Epidermal melanocyte (primary cell): Measurements from ENCODE around the gene ARRB2.
"Not testable (repeated sequence)": the region's sequence is repeated elsewhere in the genome, so short reads cannot be mapped to it uniquely, and the experiment has no call there.

ENCODE experiments used
- DNase-seq: peaks from one replicate; pipeline ENCODE4 v3.0.0; 2011; ENCODE audit warnings: low spot score; ENCODE audit not compliant: insufficient read length

ARRB2 gene

DNA sequence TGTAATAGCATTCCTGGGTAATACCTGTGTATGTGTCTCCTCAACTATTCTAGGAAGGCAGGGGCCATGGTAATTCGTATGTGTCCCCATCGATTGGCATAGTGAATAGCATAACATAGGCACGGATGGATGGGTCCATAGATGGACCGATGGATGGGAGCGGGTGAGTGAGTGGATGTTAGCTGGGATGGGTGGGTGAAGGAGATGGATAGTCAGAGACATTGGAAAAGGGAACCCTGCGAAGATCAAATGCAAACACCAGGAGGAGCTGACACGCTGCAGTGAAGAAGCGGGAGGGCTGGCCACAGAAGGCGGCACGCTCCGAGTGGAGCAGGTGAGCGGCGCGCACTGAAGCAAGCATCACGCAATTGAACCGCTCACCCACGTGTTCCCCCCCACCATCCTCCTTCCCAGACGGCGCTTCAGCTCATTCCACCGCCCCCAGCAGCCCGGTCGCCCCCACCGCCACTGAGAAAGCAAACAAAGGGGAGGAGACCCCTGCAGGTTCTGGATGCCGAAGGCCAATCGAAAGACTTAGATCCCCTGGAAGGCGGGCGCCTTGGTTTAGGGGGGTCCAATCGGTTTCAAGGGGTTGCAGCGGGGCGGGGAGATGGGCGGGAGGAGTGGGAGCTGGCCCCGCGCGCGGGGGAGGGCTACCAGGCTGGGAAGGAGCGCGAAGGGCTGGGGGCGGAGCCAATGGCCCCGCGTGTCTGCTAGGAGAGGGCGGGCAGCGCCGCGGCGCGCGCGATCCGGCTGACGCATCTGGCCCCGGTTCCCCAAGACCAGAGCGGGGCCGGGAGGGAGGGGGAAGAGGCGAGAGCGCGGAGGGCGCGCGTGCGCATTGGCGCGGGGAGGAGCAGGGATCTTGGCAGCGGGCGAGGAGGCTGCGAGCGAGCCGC is at the start of gene ARRB2:
Gene ARRB2, plus strand, starts transcription at position 839 of the 899 bp plus-strand sequence. CDS start 90 bp downstream, outside the sequence.
- DNase-seq: peak; percentile 99

DNA sequence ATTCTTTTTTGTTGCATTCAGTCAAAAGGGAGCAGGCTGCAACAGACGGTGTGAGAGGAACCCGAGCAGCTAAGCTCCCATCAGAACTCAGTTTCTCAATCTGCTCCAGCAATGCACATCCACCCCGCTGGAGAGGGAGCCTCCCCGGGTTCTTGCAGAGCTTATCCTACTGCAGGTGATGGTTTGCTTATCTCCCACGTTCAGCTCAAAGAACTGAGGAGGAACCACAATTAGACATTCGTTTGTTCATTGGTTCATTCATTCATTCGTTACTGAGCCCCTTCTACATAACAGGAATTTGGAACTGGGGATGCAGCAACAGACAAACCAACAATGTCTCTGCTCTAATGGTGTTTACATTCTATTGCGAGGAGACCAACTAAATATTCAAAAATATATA is 46.7 kb upstream of the ARRB2 start:
- no peak for DNase-seq

DNA sequence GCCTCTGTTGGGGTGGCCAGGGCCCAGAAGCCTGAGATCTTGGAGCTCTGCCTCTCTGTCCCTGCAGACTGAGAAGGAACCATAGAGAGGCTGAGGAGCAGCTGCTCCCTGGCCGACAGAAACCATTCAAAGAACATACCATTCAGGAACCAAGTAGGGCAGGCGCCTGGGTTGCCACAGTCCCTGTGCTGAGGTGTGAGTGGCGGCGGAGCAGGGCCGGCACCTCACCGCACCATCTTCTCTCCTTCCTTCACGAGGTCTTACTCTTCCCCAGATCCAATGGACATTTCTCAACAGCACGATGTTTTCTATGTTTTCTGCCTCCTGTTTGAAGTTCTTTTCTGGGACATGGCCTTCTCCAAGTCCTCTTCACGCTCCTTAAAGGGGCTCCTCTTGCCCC is 46.2 kb upstream of the ARRB2 start:
- no peak for DNase-seq

DNA sequence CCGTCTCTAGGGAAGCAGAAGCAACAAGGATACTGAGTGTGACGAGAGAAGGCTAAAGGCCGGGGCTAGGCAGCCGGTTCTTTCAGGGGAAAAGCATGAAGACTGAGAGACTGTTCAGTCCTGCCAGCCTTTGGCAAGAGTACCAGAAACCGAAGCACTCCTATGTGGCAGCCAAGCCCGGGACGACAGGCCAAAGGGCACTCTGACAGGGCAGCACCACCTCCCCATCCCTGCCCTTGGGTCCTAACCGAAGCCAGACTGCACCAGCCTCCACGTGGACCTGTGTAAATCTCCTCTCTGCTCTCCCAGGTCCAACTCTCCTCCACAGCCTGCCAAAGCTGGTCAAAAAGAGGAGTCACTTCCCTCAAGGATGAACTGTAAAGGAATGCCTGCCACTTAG is 45.4 kb upstream of the ARRB2 start:
- no peak for DNase-seq

DNA sequence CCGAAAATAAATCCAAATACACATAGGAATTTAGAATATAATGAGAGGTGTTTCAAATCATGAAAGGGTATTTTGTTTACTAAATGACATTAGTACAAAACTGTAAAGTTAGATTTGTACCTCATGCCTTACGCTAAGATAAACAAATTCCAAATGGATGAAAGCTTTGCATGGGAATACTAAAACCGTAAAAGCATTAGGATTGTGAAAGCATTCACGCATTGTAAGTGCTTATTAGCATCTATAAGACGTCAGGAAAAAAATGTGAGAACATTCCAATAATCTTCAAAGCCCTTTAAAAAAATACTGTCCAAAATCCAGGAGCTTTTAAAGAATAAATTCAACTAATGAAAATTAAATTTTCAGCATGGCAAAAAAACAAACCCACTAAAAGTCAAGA is 44.1 kb upstream of the ARRB2 start:
- DNase-seq: no peak

DNA sequence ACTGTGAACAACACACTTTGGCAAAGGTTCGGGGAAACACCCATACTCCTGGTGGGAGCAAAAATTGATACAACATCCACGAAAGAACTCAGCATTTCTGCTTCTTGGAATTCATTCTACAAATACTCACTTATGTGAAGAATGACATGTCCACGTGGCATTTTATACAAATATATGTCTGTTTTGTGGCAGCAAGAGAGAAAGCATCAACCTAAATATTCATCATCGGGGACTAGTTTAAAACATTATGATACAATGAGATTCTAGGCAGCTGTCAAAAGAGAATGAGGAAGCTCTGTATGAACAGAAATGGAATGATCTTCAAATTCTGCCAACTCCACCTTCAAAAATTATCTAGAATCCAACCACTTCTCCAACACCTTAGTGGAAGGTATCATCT is 43.3 kb upstream of the ARRB2 start:
- no peak for DNase-seq

DNA sequence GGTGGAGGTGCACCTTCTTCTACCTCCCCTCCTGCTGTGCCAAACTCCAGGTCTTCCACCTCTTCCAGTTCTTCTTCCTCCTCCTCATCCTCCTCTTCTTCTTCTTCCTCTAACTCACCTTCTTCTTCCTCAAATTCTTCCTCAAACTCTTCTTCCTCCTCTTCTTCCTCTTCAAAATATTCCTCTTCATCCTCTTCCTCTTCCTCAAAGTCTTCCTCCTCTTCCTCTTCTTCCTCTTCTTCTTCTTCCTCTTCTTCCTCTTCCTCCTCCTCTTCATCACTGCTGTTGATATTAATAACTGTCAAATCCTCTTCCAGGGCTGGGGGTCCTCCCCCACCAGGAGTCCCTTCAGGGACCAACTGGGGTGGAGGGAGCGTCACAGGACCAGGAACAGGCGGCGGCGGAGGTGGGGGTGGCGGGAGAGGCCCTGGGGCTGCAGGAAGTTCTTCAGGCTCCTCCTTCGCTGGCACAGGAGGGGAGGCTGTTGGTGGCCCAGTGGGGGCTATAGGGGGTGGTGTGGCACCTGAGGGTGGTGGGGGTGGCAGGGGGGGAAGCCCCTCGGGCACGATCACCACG is 38.3 kb upstream of the ARRB2 start:
- DNase-seq: no peak

DNA sequence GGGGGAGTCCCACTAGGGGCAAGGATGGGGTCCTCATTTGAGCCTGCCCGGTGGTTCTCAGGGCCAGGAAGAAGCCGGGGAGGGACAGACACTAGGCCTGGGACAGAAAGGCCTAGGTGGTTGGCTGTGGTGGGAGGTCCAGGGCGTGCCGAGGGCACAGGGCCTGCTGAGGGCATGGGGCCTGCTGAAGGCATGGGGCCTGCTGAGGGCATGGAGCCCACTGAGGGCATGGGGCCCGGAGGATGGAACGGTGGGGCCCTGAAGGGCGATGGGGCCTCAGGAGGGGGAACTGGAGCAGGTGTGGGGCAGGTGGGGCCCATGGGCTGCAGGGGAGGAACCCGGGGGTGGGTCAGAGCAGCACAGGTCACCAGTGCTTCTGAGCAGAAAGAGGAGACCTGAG is 37.7 kb upstream of the ARRB2 start:
- no peak for DNase-seq

DNA sequence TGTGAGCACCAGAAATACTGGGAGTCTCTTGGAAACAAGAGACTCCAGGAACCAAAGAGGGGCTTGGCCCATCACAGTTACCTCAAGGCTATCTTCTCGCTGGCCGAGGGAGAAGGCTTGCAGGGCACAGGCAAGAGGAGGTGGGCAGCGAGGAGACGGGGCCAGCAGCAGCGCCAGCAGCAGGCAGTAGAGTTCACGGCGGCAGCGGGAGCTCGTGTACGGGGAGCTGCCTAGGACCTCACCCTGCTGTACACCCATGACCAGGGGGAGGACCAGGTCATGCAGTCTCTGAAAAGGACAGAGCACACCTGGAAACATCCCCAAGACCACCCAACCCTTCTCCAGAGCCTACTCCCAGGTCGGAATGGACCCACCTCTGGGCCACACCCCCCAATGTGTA is 37.3 kb upstream of the ARRB2 start:
- no peak for DNase-seq

DNA sequence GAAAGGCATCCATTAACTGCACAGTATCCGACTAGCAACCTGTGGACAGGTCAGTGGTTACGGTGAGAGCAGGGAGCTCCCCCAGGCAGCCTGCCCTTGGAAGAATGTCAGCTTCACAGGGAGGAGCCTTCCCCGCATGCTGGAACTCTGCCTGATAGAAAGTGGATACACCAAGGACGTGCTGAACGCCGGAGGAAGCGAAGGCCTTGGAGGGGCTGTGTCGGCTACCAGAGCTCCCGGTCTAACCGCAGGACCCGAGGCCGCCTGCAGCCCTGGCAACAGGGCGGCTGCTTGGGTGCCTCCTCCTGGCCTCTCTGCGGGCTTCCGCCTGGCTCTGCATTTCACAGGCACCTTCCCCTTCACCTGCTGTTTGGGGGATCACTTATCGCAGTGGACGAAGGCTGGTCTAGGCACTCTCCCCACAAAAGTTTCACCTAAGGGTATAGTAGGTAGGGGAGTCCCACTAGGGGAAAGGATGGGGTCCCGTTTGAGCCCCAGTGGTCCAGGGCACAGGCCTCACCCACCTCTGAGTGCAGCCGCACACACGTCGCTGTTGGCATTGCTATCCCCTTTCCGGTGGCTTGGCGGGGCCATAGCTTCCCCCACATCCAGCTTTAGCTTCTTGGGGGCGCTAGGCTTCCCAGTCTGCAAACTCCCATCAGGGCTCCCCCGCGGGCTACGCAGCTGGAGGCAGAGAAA is 36.3 kb upstream of the ARRB2 start:
- DNase-seq: no peak

DNA sequence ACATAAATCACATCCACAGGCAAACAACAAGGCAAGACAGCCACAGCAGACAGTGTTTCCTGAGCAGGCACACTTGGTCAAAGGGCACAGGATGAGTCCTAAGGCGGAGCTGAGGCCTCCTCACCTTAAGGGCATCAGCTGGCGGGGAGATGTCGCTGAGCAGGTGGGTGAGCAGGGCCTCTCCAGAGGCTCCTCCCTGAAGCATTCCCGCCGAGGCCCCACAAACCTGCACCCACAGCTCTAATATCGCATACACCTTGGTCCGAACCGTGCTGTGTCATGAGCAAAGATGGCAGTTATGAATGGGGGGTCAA is 35.8 kb upstream of the ARRB2 start:
- DNase-seq: no peak

DNA sequence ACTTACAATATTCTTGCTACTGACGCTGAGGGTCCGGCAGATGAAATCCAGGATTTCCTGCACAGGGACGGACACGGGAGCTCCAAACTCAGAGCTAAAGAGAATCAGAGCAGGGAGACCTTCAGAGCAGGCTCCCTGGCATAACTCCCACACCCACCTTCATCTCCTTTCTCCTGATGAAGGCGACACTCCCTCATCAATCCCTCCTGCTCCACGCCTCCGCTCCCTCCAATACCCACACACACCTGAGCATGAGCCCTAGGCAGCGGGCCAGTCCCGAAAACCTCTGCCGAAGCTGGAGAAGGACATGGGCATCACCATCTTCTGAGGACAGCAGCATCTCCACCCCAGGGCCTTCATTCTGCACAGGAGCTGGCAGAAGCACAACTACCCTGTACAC is 34.6 kb upstream of the ARRB2 start:
- DNase-seq: no peak

DNA sequence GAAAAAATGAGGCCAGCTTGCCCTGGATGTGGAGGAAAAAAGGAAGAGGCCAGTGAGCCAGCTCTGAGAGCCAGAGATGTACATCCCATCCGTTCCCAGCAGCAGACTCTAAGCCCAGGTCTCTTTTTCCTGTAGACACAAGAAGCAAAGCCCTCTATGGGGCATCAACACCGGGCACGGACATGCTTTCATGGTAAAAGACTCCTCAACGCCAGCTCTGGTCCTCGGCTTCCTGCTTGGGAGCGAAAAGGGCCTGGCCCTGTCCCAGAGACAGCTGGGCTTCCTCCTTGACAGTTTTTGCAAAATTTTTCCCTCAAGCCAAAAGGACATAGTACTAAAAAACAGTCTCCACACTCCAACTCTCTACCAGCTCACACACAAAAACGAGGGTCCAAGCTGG is 33.6 kb upstream of the ARRB2 start:
- DNase-seq: no peak

DNA sequence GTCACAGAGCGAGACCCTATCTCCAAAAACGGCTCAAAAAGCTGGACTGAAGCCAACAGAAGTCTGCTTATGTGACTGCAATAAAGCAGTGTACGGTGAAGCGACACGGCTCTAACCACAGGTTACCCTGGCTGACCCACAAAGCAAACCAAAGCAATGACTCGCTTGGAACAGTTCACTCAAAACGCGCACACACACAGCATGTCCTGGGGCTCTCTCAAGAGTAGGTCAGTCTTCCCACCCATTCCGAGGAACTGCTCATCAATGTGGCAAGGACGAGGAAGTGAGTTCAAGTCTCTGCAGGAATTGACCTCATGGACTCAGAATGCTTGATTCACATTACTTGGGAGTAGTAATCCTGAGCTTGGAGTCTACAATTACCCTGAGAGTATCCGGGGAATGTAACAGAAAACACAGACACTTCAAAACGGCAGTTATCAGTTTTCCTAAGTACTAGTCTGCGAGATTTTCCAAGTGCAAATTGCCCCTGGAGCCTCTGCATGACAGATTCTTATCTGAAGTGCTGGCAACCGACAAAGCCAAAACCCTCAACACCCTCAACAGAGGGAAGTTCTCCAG is 31.9 kb upstream of the ARRB2 start:
- no peak for DNase-seq

DNA sequence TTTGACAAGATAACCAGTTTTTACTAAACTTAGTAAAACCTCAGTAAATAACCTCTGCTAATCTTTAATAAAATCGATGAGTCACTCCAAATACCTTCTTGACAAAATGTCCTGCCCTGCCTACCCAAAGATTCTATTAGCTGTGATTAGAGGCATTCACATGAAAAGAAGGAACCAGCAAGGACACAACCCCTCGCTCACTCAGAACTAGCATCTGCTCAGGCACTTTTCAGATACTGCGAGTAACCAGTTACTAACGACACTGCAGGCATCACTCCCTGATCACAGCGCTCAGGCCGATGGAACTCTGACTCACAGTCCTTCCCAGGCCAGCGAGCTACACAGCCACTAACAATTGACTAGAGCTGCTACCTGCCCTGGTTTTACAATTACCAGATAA is 30.8 kb upstream of the ARRB2 start:
- no peak for DNase-seq

DNA sequence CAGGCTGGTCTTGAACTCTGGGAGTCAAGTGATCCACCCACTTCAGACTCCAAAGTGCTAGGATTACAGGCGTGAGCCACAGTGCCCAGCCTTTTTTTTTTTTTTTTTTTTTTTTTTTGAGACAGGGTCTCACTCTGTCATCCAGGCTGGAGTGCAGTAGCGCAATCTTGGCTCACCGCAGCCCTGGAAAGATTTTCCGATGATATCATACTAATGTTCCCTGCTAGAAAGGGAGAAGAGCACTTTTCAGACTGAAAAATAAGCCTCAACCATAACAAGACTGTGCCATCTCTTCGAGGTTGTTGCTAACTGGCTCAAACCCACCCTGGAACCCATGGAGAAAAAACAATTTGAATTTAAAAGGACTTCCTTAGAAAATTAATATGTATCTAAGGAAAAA is 26.7 kb upstream of the ARRB2 start:
- DNase-seq: not testable (repeated sequence)

DNA sequence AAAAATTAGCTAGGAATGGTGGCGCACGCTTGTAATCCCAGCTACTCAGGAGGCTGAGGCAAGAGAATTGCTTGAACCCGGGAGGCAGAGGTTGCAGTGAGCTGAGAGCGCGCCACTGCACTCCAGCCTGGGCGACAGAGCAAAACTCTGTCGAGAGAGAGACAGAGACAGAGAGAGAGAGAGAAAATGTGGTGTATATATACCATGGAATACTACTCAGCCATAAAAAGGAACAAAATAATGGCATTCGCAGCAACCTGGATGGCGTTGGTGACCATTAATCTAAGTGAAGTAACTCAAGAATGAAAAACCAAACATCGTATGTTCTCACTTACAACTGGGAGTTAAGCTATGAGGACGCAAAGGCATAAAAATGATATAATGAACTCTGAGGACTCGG is 20.6 kb upstream of the ARRB2 start:
- DNase-seq: not testable (repeated sequence)

DNA sequence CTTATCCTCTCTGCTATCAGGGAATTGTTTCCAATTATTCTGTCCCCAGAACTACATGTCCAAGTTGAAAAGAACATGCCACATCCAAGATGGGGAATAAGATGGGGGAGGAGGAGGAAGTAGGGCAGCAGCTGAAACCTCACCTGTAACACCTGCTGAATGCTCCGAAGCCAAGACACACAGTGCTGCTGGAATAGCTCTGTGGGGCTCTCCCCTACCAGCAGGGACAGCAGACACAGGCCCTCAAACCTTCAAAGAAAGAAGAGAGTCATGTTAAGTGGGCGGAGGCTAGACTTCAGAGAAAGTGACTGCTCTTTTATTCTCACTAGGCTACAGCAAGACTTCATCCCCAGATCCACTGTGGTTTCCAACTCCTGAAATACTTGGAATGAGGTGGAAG is 19.7 kb upstream of the ARRB2 start:
- no peak for DNase-seq

DNA sequence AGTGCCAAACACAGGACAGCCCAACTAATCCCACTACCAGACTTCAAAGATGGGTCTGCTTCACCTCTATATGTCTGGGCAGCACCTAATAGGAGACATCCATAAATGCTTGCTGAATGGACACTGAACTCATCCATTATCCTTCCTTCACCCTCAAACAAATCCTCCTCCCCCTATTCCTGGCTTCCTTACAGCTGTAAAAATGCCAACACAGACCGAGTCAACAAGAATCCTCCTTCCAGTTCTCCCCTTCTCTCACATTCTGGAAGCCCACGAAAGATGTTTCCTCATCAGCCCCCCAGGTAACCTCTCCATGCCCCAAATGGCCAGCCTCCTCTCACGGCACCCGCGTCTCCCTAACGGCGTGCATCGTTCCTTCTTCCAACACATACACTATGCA is 18.7 kb upstream of the ARRB2 start:
- no peak for DNase-seq

DNA sequence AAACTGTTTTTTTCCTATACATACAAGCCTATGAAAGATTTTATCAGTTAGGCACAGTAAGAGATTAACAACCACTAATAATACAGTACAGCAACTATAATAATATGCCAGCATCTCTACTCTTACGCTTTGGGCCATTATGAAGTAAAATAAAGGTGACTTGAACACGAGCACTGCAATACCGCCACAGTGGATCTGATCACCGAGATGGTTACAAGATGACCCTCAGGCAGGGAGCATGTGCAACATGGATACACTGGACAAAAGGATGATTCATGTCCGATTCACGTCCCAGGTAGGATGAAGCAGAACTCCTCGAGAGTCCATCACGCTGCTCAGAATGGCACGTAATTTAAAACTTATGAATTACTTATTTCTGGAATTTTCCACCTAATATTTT is 17.0 kb upstream of the ARRB2 start:
- DNase-seq: no peak

DNA sequence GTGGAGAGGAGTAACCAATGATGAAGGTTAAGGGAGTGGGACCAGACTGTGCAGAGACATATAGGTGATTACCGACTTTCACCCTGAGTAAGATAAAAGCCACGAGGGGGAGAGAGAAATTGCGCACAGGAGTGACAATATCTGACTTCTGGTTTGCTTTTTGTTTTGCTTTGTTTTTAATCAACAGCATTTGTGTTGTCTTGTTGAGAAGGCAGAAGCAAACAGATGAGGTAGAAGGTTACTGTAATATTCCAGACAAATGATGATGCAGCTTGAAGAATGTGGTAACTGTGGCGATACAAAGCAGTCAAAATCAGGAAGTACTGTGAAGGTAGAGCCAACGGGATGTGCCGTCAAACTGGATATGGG is 14.0 kb upstream of the ARRB2 start:
- no peak for DNase-seq

DNA sequence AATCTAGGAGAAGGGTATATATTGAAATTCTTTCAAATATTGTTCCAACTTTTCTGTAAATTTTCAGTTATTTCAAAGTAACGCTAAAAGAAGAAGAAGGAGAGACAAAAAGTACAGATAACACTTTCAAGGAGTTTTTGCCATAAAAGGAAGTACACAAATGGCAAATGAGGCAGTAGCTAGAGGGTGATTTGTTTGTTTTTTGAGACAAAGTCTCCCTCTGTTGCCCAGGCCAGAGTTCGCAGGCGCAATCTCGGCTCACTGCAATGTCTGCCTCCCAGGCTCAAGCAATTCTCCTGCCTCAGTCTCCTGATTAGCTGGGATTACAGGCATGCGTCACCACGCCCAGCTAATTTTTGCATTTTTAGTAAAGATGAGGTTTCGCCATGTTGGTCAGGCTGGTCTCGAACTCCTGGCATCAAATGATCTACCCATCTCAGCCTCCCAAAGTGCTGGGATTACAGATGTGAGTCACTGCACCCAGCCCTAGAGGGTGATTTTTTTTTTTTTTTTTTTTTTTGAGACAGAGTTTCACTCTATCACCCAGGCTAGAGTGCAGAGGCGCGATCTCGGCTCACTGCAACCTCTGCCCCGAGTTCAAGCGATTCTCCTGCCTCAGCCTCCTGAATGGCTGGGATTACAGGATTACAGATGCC is 10.9 kb upstream of the ARRB2 start:
- not testable (repeated sequence) for DNase-seq
